ENCODE measurements around the gene SOX13. TPM values are rescaled to one million over a fixed set of nuclear protein-coding genes. Genes with fewer than 3 reads are reported as not detected.
A peak's percentile ranks its signal among the peaks of the same experiment; 100 is the strongest.

Gene SOX13
- total and polyA plus RNA-seq, 9 of the 15 experiments (the other 6 are each of a cell fraction or from before 2014, with no cell fraction given): 0.03 to 0.35 (median 0.06) TPM; not detected in 5

DNA sequence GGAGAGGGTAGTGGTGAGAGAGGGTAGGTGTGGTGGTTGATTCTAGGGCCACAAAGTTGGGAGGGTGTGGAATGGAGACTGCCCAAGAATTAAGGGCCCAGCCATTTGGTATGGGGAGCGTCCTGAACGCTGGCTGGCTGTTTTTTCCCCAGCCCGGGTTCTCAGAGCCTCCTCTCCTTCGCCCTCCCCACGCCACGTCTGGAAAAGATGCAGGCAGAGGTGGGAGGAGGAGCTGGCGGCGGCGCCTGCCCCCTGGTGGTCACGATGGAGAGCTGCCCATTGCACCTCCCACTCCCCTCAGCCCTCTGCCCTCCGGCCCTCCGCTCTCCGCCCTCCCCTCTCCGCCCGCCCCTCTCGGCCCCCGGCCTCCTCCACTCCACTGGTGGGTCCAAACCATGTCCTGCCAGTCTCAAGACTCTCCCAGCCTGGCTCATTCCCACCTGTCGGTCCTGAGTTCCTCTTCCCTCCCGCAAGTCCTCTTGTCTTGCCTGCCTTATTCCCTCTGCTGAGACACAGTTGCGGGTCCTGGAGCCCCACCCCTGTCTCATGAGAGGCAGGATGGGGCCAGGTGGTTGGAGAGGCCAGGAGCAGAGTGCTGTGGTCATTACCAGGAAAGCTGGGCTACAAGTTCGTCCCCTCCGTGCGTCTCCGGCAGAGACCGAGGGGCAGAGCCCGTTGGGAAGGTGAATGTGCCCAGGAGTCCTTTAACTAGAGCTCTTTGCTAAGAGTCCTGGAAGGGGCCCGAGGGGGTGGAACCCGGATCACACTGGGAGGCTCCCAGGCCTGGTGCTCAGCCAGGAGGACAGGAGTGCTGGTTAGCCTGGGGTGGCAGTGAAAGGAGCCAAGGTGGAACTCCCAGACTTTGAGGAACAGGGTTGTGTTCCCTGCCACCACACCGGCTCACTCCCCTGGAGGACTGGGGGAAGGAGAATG lies 56.3 kb downstream of the SOX13 start (continued):
- TF ChIP-seq ZBTB7A (IDR thresholded peaks at IDR 0.05; ENCODE audit: borderline replicate concordance, control insufficient read depth, low read depth, low read length) (peak; percentile 34; the same call in 1 of the 2 replicates), TSC22D4 (tag; IDR thresholded peaks at IDR 0.05) (no peak), ZNF217 (CRISPR knock-in tag; IDR thresholded peaks at IDR 0.05) (no peak), HLTF (IDR thresholded peaks at IDR 0.05) (no peak), RHOXF2B (CRISPR knock-in tag; conservative IDR thresholded peaks at IDR 0.05) (no peak), CHD4 (IDR thresholded peaks at IDR 0.05; ENCODE audit: insufficient read depth, insufficient replicate concordance, low read depth, low read length, poor library complexity, severe bottlenecking) (no peak), SMAD1 (IDR thresholded peaks at IDR 0.05; ENCODE audit: low read depth, low read length, partially characterized antibody) (no peak), JUN (IDR thresholded peaks at IDR 0.05; ENCODE audit: borderline replicate concordance, low read depth, low read length) (no peak), JUN (CRISPR knock-in tag; IDR thresholded peaks at IDR 0.05; ENCODE audit: borderline replicate concordance) (no peak), RBM14 (IDR thresholded peaks at IDR 0.05; ENCODE audit: borderline replicate concordance, insufficient read depth, low read depth, low read length) (no peak), HDAC3 (IDR thresholded peaks at IDR 0.05; ENCODE audit: borderline replicate concordance, partially characterized antibody) (no peak), EGR1 (conservative IDR thresholded peaks at IDR 0.05) (peak; percentile 28)
- TF ChIP-seq, protein P1, sequence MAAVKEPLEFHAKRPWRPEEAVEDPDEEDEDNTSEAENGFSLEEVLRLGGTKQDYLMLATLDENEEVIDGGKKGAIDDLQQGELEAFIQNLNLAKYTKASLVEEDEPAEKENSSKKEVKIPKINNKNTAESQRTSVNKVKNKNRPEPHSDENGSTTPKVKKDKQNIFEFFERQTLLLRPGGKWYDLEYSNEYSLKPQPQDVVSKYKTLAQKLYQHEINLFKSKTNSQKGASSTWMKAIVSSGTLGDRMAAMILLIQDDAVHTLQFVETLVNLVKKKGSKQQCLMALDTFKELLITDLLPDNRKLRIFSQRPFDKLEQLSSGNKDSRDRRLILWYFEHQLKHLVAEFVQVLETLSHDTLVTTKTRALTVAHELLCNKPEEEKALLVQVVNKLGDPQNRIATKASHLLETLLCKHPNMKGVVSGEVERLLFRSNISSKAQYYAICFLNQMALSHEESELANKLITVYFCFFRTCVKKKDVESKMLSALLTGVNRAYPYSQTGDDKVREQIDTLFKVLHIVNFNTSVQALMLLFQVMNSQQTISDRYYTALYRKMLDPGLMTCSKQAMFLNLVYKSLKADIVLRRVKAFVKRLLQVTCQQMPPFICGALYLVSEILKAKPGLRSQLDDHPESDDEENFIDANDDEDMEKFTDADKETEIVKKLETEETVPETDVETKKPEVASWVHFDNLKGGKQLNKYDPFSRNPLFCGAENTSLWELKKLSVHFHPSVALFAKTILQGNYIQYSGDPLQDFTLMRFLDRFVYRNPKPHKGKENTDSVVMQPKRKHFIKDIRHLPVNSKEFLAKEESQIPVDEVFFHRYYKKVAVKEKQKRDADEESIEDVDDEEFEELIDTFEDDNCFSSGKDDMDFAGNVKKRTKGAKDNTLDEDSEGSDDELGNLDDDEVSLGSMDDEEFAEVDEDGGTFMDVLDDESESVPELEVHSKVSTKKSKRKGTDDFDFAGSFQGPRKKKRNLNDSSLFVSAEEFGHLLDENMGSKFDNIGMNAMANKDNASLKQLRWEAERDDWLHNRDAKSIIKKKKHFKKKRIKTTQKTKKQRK (IDR thresholded peaks at IDR 0.05; ENCODE audit: borderline replicate concordance, low read depth, low read length): no peak
- TF ChIP-seq, protein P2, sequence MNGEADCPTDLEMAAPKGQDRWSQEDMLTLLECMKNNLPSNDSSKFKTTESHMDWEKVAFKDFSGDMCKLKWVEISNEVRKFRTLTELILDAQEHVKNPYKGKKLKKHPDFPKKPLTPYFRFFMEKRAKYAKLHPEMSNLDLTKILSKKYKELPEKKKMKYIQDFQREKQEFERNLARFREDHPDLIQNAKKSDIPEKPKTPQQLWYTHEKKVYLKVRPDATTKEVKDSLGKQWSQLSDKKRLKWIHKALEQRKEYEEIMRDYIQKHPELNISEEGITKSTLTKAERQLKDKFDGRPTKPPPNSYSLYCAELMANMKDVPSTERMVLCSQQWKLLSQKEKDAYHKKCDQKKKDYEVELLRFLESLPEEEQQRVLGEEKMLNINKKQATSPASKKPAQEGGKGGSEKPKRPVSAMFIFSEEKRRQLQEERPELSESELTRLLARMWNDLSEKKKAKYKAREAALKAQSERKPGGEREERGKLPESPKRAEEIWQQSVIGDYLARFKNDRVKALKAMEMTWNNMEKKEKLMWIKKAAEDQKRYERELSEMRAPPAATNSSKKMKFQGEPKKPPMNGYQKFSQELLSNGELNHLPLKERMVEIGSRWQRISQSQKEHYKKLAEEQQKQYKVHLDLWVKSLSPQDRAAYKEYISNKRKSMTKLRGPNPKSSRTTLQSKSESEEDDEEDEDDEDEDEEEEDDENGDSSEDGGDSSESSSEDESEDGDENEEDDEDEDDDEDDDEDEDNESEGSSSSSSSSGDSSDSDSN (IDR thresholded peaks at IDR 0.05; ENCODE audit: borderline replicate concordance in 1 of 2, low read depth in 2 of 2, low read length in 2 of 2): no peak
- TF ChIP-seq, protein P3, sequence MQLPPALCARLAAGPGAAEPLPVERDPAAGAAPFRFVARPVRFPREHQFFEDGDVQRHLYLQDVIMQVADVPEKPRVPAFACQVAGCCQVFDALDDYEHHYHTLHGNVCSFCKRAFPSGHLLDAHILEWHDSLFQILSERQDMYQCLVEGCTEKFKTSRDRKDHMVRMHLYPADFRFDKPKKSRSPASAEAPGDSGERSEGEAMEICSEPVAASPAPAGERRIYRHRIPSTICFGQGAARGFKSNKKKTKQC (CRISPR knock-in tag; IDR thresholded peaks at IDR 0.05): no peak
- TF ChIP-seq, protein P4, sequence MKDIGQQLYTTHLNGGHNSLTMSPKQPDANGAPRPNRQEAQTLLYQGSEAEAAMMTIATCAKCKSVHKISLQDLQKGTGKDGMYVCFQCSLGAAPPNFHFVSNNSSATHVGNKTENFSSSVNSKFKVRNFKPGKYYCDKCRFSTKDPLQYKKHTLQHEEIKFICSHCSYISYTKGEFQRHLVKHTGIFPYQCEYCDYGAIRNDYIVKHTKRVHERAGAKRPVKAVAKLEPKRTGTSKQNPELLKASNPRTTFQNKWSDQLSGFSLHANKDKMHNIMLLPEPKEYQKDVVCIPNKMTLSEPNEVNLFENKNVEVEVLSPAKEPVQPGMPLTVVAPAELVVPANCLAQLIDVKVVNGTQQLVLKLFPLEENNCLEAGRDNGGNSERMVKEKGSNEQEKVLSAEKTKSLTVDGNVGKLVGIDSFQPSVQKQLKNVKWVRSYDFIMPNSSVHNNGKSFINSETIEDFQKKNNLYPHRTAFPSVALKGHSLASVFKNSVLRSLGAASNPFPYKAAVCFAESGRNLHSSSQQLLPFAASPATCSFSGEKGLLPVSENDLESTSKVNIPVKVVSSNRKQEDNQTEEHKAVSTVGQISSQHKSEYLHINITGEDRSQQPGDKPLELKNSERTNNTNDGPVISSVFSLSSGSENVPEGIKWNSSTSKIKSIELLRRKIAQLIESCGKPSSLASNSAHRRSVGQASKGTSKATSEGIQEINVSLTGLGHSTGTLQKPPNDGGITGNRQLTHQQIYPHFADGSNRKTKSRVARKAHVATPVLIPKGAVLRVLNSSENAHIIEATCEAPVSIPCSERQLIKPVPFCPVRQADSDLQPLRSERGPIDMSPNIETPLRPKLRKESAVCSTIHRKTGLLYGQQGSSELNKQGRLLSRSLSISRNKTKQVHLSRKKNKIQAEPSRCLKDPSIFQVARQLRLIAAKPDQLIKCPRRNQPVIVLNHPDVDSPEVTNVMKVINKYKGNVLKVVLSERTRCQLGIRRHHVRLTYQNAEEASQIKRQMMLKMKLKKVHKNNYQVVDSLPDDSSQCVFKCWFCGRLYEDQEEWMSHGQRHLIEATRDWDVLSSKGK (CRISPR knock-in tag; IDR thresholded peaks at IDR 0.05): no peak
